ENCODE results near the gene RGN. TPM values are rescaled to one million over a fixed set of nuclear protein-coding genes. Genes with fewer than 3 reads are reported as not detected.
A peak's percentile ranks its signal among the peaks of the same experiment; 100 is the strongest.
"Not testable (repeated sequence)": the region's sequence is repeated elsewhere in the genome, so short reads cannot be mapped to it uniquely, and the experiment has no call there.

Gene RGN
- total RNA-seq, 1 donor from 2014 or later, result 0.20 TPM

GRCh38 chrX:47124466-47124865 lies 46.2 kb downstream of the RGN start:
- not testable (repeated sequence) for ATAC-seq

DNA sequence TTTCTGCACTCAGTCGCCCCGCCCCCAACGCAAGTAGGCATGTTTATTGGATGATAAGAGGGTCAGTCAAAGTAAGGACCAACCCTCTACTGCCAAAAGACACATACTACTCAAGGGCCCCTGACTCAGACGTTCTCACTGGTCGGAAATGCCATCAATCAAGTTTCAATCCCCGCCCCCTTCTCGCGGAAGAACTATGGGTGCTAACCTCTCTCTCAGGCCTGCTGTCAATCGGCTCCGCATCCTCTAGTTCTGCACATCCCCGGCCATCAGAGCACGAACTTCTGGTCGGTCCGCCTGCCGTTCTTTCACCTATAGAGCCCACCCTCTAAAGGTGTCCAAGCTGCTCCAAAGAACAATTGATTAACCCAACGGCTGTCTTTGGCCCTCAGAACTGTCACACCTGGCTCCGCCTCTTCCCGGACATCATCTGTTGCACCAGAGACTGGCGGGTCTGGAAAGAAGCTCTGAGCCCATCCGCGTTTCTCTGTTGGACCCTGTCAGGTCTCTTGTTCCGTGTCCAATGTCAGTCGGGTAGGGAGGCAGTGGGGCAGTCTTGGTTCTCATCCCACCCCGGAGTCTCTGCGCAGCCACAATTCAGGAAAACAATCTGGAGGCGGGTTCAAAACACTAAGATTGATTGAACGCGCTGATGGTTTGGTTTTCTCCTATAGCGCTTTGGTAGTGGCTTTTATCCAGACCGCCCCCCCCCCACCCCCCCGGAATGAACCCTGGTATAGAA lies 51.1 kb downstream of the RGN start:
- ATAC-seq, result peak; percentile 99

DNA sequence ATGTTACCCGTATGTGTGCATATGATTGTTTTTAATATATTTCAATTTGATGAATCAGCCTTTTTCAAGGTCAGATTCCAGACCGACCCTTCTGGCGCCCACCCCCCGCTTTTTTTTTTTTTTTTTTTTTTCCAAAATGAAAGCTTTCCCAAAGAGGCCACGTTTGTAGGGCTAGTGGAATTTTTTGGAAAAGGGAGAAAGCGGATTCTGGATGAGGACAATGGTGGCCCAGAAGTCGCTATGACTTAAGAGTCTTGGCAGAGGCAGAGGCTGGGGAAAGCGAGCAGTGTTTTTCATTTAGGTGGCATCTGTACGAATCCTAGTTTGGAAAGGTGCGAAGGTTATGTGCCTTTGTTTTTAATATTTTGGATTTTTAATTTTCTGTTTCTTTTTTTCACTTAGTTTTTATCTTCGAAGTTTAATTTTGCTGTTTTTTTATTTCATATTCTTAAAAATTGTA lies 51.7 kb downstream of the RGN start:
- no peak for ATAC-seq

DNA sequence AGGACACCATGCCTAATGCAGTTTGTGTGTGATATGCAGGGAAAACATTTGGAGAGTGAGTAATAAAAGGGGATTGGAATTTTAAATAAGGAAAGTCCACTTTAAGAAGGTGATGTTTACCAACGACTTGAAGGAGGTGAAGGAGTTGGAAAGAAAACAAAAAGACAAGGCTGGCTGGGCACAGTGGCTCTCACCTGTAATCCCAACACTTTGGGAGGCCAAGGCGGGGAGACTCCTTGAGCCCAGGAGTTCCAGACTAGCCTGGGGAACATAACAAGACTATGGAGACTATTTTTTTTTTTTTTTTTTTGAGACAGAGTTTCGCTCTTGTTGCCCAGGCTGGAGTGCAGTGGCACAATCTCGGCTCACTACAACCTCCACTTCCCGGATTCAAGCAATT lies 55.2 kb downstream of the RGN start:
- ATAC-seq, result no peak

DNA sequence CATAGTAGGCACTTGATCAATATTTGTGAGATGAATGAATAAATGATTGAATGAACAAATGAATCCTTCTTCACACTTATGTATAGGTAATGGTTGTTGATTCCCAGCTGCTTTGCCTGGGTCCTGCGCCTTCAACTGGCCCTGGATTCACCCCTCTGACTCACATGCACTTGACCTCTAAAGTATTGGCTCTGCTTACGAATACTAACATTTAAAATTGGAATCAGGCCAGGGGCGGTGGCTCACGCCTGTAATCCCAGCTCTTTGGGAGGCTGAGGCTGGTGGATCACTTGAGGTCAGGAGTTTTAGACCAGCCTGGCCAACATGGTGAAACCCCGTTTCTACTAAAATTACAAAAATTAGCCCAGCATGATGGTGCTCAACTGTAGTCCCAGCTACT lies 57.4 kb downstream of the RGN start:
- peak; percentile 80 for ATAC-seq

DNA sequence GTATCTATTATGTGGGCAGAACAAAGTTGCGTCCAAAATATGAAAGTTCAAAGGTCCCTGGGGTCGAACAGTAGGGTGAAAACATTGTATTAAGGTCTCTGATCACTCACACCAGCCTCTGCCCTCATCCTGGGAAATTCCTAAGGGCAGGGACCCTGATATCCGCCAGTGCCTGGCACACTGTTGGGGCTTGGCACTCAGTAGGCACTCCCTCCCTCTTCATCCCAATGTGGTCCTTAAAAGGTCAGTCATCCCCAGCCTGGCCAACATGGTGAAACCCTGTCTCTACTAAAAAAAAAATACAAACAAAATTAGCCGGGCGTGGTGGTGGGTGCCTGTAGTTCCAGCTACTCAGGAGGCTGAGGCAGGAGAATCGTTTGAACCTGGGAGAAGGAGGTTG lies 59.9 kb downstream of the RGN start:
- ATAC-seq, result no peak

Other genes with a start within 250 kb of the RGN start
- gene RP2, start 241.4 kb upstream of the RGN start, total RNA-seq, result 8.4 TPM
- gene JADE3, start 166.0 kb upstream of the RGN start, total RNA-seq, result 4.9 TPM
- 67.4 TPM for gene NDUFB11, start 66.3 kb downstream of the RGN start, total RNA-seq
- gene RBM10, start 66.8 kb downstream of the RGN start, total RNA-seq, result 23.6 TPM
- gene UBA1, start 115.4 kb downstream of the RGN start, total RNA-seq, result 190 TPM
- 80.7 TPM for gene CDK16, start 140.2 kb downstream of the RGN start, total RNA-seq
- 13.2 TPM for gene USP11, start 154.6 kb downstream of the RGN start, total RNA-seq